Measurements from ENCODE around the gene PRKACA. TPM values are rescaled to one million over a fixed set of nuclear protein-coding genes. Genes with fewer than 3 reads are reported as not detected.

Gene PRKACA
- total RNA-seq, 1 experiment from 2014 or later, result 77.5 TPM

GRCh38 chr19:14097532-14098151 is 19.9 kb downstream of the PRKACA start:
- H3K4me3 ChIP-seq, result no peak overlapping the region
- H3K36me3 ChIP-seq, result peaks cover 48% of the 10 kb centered on the region
- DNase-seq, result no peak
- H3K9me3 ChIP-seq (replicated peaks), result peaks cover 14% of the 10 kb centered on the region
- H3K27me3 ChIP-seq, result no peaks in the 10 kb centered on the region
- no peaks in the 10 kb centered on the region for H3K4me1 ChIP-seq
- H3K27ac ChIP-seq, result no peak overlapping the region

- Histone ChIP-seq H3K4me1 (no peaks in the 10 kb centered on the region), H3K4me3 (no peak overlapping the region), H3K27me3 (no peaks in the 10 kb centered on the region), H3K36me3 (peaks cover 40% of the 10 kb centered on the region), H3K9me3 (replicated peaks) (peaks cover 14% of the 10 kb centered on the region), H3K27ac (no peak overlapping the region)
- DNase-seq, result no peak
Observed at GRCh38 chr19:14096272-14096992, 21.1 kb downstream of the PRKACA start.

GRCh38 chr19:14094854-14095253 is 22.7 kb downstream of the PRKACA start:
- Histone ChIP-seq H3K4me1 (no peaks in the 10 kb centered on the region), H3K4me3 (no peak overlapping the region), H3K27me3 (no peaks in the 10 kb centered on the region), H3K9me3 (replicated peaks) (peaks cover 14% of the 10 kb centered on the region), H3K27ac (no peak overlapping the region), H3K36me3 (peaks cover 24% of the 10 kb centered on the region)
- DNase-seq, result no peak

GRCh38 chr19:14093117-14093823 is 24.3 kb downstream of the PRKACA start:
- peaks cover 14% of the 10 kb centered on the region for H3K9me3 ChIP-seq (replicated peaks)
- no peak overlapping the region for H3K27ac ChIP-seq
- DNase-seq, result no peak
- H3K27me3 ChIP-seq, result no peaks in the 10 kb centered on the region
- H3K4me3 ChIP-seq, result no peak overlapping the region
- peaks cover 33% of the 10 kb centered on the region for H3K36me3 ChIP-seq
- no peaks in the 10 kb centered on the region for H3K4me1 ChIP-seq

- peak; percentile 67 to 75 for DNase-seq
- Histone ChIP-seq H3K36me3 (peaks cover 31% of the 10 kb centered on the region), H3K27me3 (no peaks in the 10 kb centered on the region), H3K4me3 (peak overlapping the region; percentile 77), H3K27ac (peak overlapping the region; percentile 49; the same call in 1 of the 2 replicates), H3K4me1 (no peaks in the 10 kb centered on the region), H3K9me3 (replicated peaks) (peaks cover 14% of the 10 kb centered on the region)
Observed at GRCh38 chr19:14091813-14092462, 25.6 kb downstream of the PRKACA start.

GRCh38 chr19:14091081-14091812 is 26.3 kb downstream of the PRKACA start:
- Histone ChIP-seq H3K27ac (peak overlapping the region; percentile 49), H3K36me3 (peaks cover 26% of the 10 kb centered on the region), H3K4me3 (peak overlapping the region; percentile 77), H3K9me3 (replicated peaks) (peaks cover 14% of the 10 kb centered on the region), H3K4me1 (no peaks in the 10 kb centered on the region), H3K27me3 (no peaks in the 10 kb centered on the region)
- DNase-seq, result peak; percentile 84 to 87

GRCh38 chr19:14090509-14091080 is 27.0 kb downstream of the PRKACA start, which contains the start of gene SAMD1:
Gene SAMD1, minus strand, starts transcription at chr19:14090751.
- H3K4me3 ChIP-seq, result peak within 1 kb of the TSS; percentile 77
- H3K4me1 ChIP-seq, result no peaks in the 10 kb centered on the region
- H3K27me3 ChIP-seq, result no peaks in the 10 kb centered on the region
- H3K27ac ChIP-seq, result peak within 1 kb of the TSS; percentile 49
- DNase-seq, result peak; percentile 93 to 95
- H3K36me3 ChIP-seq, result peaks cover 24% of the 10 kb centered on the region
- peaks cover 14% of the 10 kb centered on the region for H3K9me3 ChIP-seq (replicated peaks)

GRCh38 chr19:14089662-14090508 is 27.7 kb downstream of the PRKACA start:
- peaks cover 24% of the 10 kb centered on the region for H3K36me3 ChIP-seq
- peak overlapping the region; percentile 74 for H3K4me3 ChIP-seq
- no peaks in the 10 kb centered on the region for H3K4me1 ChIP-seq
- H3K27me3 ChIP-seq, result no peaks in the 10 kb centered on the region
- peak; percentile 61 to 71 for DNase-seq
- H3K27ac ChIP-seq, result no peak overlapping the region
- peaks cover 14% of the 10 kb centered on the region for H3K9me3 ChIP-seq (replicated peaks)

- H3K27ac ChIP-seq, result no peak overlapping the region
- H3K4me1 ChIP-seq, result no peaks in the 10 kb centered on the region
- DNase-seq, result no peak
- H3K27me3 ChIP-seq, result no peaks in the 10 kb centered on the region
- no peak overlapping the region for H3K4me3 ChIP-seq
- H3K36me3 ChIP-seq, result peaks cover 22% of the 10 kb centered on the region
- H3K9me3 ChIP-seq (replicated peaks), result peaks cover 13% of the 10 kb centered on the region
Observed at GRCh38 chr19:14089412-14089661, 28.2 kb downstream of the PRKACA start.

GRCh38 chr19:14088634-14089411 is 28.7 kb downstream of the PRKACA start:
- no peak overlapping the region for H3K27ac ChIP-seq
- peaks cover 22% of the 10 kb centered on the region for H3K36me3 ChIP-seq
- peaks cover 9% of the 10 kb centered on the region for H3K9me3 ChIP-seq (replicated peaks)
- DNase-seq, result no peak
- H3K4me1 ChIP-seq, result peaks cover 1% of the 10 kb centered on the region; the same call in 1 of the 2 replicates
- no peaks in the 10 kb centered on the region for H3K27me3 ChIP-seq
- no peak overlapping the region for H3K4me3 ChIP-seq

- H3K27ac ChIP-seq, result no peak overlapping the region
- DNase-seq, result no peak
- H3K4me1 ChIP-seq, result peaks cover 18% of the 10 kb centered on the region
- H3K27me3 ChIP-seq, result no peaks in the 10 kb centered on the region
- peaks cover 22% of the 10 kb centered on the region for H3K36me3 ChIP-seq
- no peaks in the 10 kb centered on the region for H3K9me3 ChIP-seq (replicated peaks)
- H3K4me3 ChIP-seq, result no peak overlapping the region
Observed at GRCh38 chr19:14086098-14086497, 31.5 kb downstream of the PRKACA start.

GRCh38 chr19:14085309-14085995 is 32.1 kb downstream of the PRKACA start, which contains the start of gene C19orf67:
Gene C19orf67, minus strand, starts transcription at chr19:14085783. Its CDS starts 156 bp downstream, at chr19:14085627.
- Histone ChIP-seq H3K9me3 (replicated peaks) (no peaks in the 10 kb centered on the region), H3K36me3 (peaks cover 22% of the 10 kb centered on the region), H3K27me3 (no peaks in the 10 kb centered on the region), H3K4me3 (no peak within 1 kb of the TSS), H3K4me1 (peaks cover 18% of the 10 kb centered on the region), H3K27ac (no peak within 1 kb of the TSS)
- no peak for DNase-seq

Data from SJCRH30 (cell line).